Hepatocyte (in vitro differentiated cells): Measurements from ENCODE around the gene PER2.

Experiments
- CTCF ChIP-seq: fragments of 200-600 bp; sonication (generic); IDR thresholded peaks from 2 replicates; pipeline ENCODE4 v1.5.1; 2016; ENCODE audit warnings: antibody characterized with exemption, mild to moderate bottlenecking; ENCODE audit not compliant: poor library complexity
- EZH2 ChIP-seq: fragments of 200-600 bp; sonication (generic); IDR thresholded peaks from 2 replicates; pipeline ENCODE4 v1.6.1; 2016; ENCODE audit warnings: antibody characterized with exemption, mild to moderate bottlenecking, borderline replicate concordance
- EZH2phosphoT487 ChIP-seq: fragments of 200-600 bp; sonication (generic); IDR thresholded peaks from one replicate; pipeline ENCODE4 v1.6.1; 2018; ENCODE audit warnings: antibody characterized with exemption, mild to moderate bottlenecking, low read depth, moderate library complexity; ENCODE audit not compliant: unreplicated experiment, severe bottlenecking

GRCh38 chr2:238238311-238238765 is 50.1 kb downstream of the PER2 start:
- TF ChIP-seq CTCF = no peak
- no peak for TF ChIP-seq EZH2
- no peak for TF ChIP-seq EZH2phosphoT487
